Common myeloid progenitor, CD34-positive (primary cell): ENCODE results near the gene RSPH6A.

Experiments
- CTCF ChIA-PET: fragments of 350-600 bp; sonication (Branson Sonifier 250); formaldehyde crosslinking; loops from one replicate; lab custom pipeline; 2021; ENCODE audit warnings: antibody characterized with exemption; lab: Charles Lee
- POLR2A ChIA-PET: fragments of 350-600 bp; sonication (Branson Sonifier 250); formaldehyde crosslinking; loops from one replicate; lab custom pipeline; 2021; ENCODE audit warnings: antibody characterized with exemption; lab: Charles Lee
- DNase-seq, 3 donors: peaks; one replicate each; pipeline versions ENCODE4 v3.0.0 to v3.0.0-alpha.2; 2013
- H3K27ac ChIP-seq, 2 experiments: 1 replicate in 1 of 2; 2 replicates in 1 of 2; pipeline ENCODE4 v1.7.0; 2013; ENCODE audit warnings: inconsistent platforms in 2 of 2, low read length in 2 of 2, mild to moderate bottlenecking in 2 of 2, low read depth in 1 of 2, moderate library complexity in 1 of 2; ENCODE audit not compliant: severe bottlenecking in 2 of 2, insufficient read depth in 1 of 2, poor library complexity in 1 of 2
- H3K27me3 ChIP-seq, 5 experiments: replicated peaks in 2 of 5; 1 replicate in 3 of 5; 2 replicates in 2 of 5; pipeline versions ENCODE4 v1.6.1 to v1.7.0; 2013; ENCODE audit warnings: low read length in 4 of 5, mild to moderate bottlenecking in 2 of 5, moderate library complexity in 2 of 5, inconsistent platforms in 1 of 5; ENCODE audit not compliant: insufficient read depth in 5 of 5, control insufficient read depth in 4 of 5
- H3K36me3 ChIP-seq, 4 experiments: 1 replicate in 2 of 4; 2 replicates in 2 of 4; pipeline versions ENCODE4 v1.6.1 to v1.7.0; 2013; ENCODE audit warnings: low read length in 3 of 4, control low read depth in 1 of 4, mild to moderate bottlenecking in 1 of 4; ENCODE audit not compliant: control insufficient read depth in 4 of 4, insufficient read depth in 4 of 4
- H3K4me1 ChIP-seq, 4 experiments: 1 replicate in 3 of 4; 2 replicates in 1 of 4; pipeline versions ENCODE4 v1.6.1 to v1.7.1; 2013; ENCODE audit warnings: low read length in 3 of 4, mild to moderate bottlenecking in 3 of 4, control low read depth in 1 of 4, inconsistent platforms in 1 of 4, moderate library complexity in 1 of 4; ENCODE audit not compliant: control insufficient read depth in 4 of 4, insufficient read depth in 4 of 4; ENCODE audit errors: control extremely low read depth in 1 of 4
- H3K4me3 ChIP-seq, 7 experiments: 1 replicate in 4 of 7; 2 replicates in 3 of 7; pipeline versions ENCODE4 v1.5.1 to v1.7.0; 2013; ENCODE audit warnings: mild to moderate bottlenecking in 7 of 7, low read length in 6 of 7, moderate library complexity in 6 of 7, inconsistent platforms in 2 of 7, low read depth in 2 of 7, control low read depth in 1 of 7; ENCODE audit not compliant: insufficient read depth in 4 of 7, control insufficient read depth in 1 of 7; ENCODE audit errors: extremely low read depth in 1 of 7
- H3K9me3 ChIP-seq, 5 experiments: 1 replicate in 4 of 5; 2 replicates in 1 of 5; pipeline versions ENCODE4 v1.6.1 to v1.7.1; 2013; ENCODE audit warnings: low read length in 4 of 5, mild to moderate bottlenecking in 2 of 5, inconsistent platforms in 1 of 5, low read depth in 1 of 5, moderate library complexity in 1 of 5; ENCODE audit not compliant: control insufficient read depth in 4 of 5, insufficient read depth in 2 of 5; ENCODE audit errors: control extremely low read depth in 1 of 5
- WGBS: methylation state at CpG from one replicate; pipeline ENCODE4 v1.1.5; 2013; ENCODE audit not compliant: insufficient coverage; 5-methylcytosine and 5-hydroxymethylcytosine counted together

RSPH6A gene

GRCh38 chr19:45847663-45848062, 32.6 kb upstream of the RSPH6A start:
- Histone ChIP-seq H3K27ac (no peak overlapping the region), H3K9me3 (no peaks in the 10 kb centered on the region), H3K4me1 (no peaks in the 10 kb centered on the region), H3K36me3 (peaks cover 24 to 92% (median 60%) of the 10 kb centered on the region in 4 experiments), H3K4me3 (no peak overlapping the region), H3K27me3 (no peaks in the 10 kb centered on the region)
- POLR2A ChIA-PET = no interaction called here
- 96% methylated on average over 12 of the region's 13 CpGs for WGBS
- no peak for DNase-seq
- CTCF ChIA-PET = interaction anchor here (2.2 kb wide), 1 partner anchor 12 kb away, joined by 5 read pairs; no protein-coding TSS in a partner anchor

- peaks cover 24 to 84% (median 58%) of the 10 kb centered on the region in 4 experiments for H3K36me3 ChIP-seq
- ChIA-PET CTCF (interaction anchor here (1.3 kb wide), 1 partner anchor 17 kb away, joined by 3 read pairs; no protein-coding TSS in a partner anchor), POLR2A (no interaction called here)
- WGBS = 99% methylated on average over 13 of the region's 14 CpGs
- peaks cover 0 to 7% (median 0%) of the 10 kb centered on the region in 5 experiments for H3K9me3 ChIP-seq
- no peak overlapping the region for H3K4me3 ChIP-seq
- H3K27me3 ChIP-seq = no peaks in the 10 kb centered on the region
- no peak for DNase-seq
- H3K27ac ChIP-seq = no peak overlapping the region
- no peaks in the 10 kb centered on the region for H3K4me1 ChIP-seq
Observed at GRCh38 chr19:45842198-45842597, 27.1 kb upstream of the RSPH6A start.

DNA sequence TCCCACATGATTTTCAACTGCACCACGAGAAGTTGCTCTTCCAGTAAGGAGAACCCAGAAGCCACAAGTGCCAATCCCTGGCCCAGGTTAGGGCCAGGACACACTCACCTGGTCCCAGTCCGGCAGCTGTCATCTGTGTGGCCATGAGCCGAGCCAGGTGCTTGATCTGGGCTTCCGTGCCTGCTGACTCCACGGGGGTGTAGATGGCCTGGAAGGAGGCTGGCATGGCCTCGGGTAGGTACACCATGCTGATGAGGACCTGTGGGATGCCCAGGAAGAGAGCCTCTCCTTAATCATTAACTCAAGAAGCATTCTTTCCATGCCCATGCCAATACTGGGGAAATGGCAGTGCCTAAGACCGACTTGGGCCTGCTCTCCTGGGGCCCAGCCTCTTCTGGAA, 19.9 kb upstream of the RSPH6A start:
- H3K4me3 ChIP-seq = no peak overlapping the region
- no peaks in the 10 kb centered on the region for H3K27me3 ChIP-seq
- H3K4me1 ChIP-seq = no peaks in the 10 kb centered on the region
- 86% methylated on average over 4 of the region's 7 CpGs for WGBS
- no peak overlapping the region for H3K27ac ChIP-seq
- ChIA-PET POLR2A (no interaction called here), CTCF (interaction anchor here (1.0 kb wide), 1 partner anchor 8 kb away, joined by 3 read pairs; no protein-coding TSS in a partner anchor)
- peaks cover 0 to 7% (median 0%) of the 10 kb centered on the region in 5 experiments for H3K9me3 ChIP-seq
- H3K36me3 ChIP-seq = peaks cover 18 to 89% (median 63%) of the 10 kb centered on the region in 4 experiments
- no peak for DNase-seq

DNA sequence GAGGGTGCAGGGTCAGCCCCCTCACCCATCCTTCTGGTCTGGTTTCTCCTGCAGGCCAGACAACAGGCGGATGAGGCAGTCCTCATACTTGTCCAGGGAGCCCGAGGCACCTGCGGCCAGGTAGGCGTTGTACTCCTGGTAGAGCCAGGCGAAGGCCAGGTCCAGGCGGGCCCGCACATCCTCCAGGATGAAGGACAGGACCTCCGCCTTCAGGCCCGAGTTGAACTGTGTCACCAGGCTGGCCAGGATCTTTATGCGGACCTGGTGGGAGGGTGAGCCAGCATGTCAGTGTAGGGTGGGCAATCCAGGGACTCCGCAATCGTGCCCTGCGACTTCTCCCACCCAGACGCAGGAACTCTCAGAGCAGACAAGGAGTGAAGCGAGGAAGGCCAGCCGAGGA, 13.8 kb upstream of the RSPH6A start:
- Histone ChIP-seq H3K27ac (no peak overlapping the region), H3K9me3 (no peaks in the 10 kb centered on the region), H3K27me3 (no peaks in the 10 kb centered on the region), H3K36me3 (peaks cover 17 to 92% (median 66%) of the 10 kb centered on the region in 4 experiments), H3K4me3 (no peak overlapping the region), H3K4me1 (no peaks in the 10 kb centered on the region)
- ChIA-PET POLR2A (no interaction called here), CTCF (interaction anchor here (0.5 to 2.0 kb wide), 3 partner anchors 11 to 316 kb away, joined by 3 to 6 read pairs (median 4); no protein-coding TSS in a partner anchor)
- DNase-seq = no peak
- 91% methylated on average over 16 of the region's 16 CpGs for WGBS

GRCh38 chr19:45828523-45828922, 13.4 kb upstream of the RSPH6A start:
- DNase-seq = no peak
- no peak overlapping the region for H3K4me3 ChIP-seq
- CTCF ChIA-PET = interaction anchor here (0.5 to 1.1 kb wide), 2 partner anchors 11 to 315 kb away, joined by 3 to 4 read pairs; no protein-coding TSS in a partner anchor
- no peaks in the 10 kb centered on the region for H3K27me3 ChIP-seq
- 94% methylated on average over 6 of the region's 9 CpGs for WGBS
- no peaks in the 10 kb centered on the region for H3K4me1 ChIP-seq
- H3K9me3 ChIP-seq = no peaks in the 10 kb centered on the region
- H3K36me3 ChIP-seq = peaks cover 17 to 95% (median 67%) of the 10 kb centered on the region in 4 experiments
- POLR2A ChIA-PET = no interaction called here
- H3K27ac ChIP-seq = no peak overlapping the region

- POLR2A ChIA-PET = no interaction called here
- 98% methylated on average over 14 of the region's 16 CpGs for WGBS
- no peak overlapping the region for H3K4me3 ChIP-seq
- CTCF ChIA-PET = interaction anchor here (0.8 to 1.5 kb wide), 3 partner anchors 8 to 37 kb away, joined by 3 to 4 read pairs (median 3); partner anchors contain the start of gene FOXA3
- DNase-seq = no peak
- H3K9me3 ChIP-seq = no peaks in the 10 kb centered on the region
- no peaks in the 10 kb centered on the region for H3K27me3 ChIP-seq
- H3K4me1 ChIP-seq = no peaks in the 10 kb centered on the region
- no peak overlapping the region for H3K27ac ChIP-seq
- peaks cover 22 to 97% (median 73%) of the 10 kb centered on the region in 4 experiments for H3K36me3 ChIP-seq
Observed at GRCh38 chr19:45827459-45828093, 12.5 kb upstream of the RSPH6A start.

- ChIA-PET POLR2A (no interaction called here), CTCF (interaction anchor here (0.8 to 1.5 kb wide), 3 partner anchors 8 to 37 kb away, joined by 3 to 4 read pairs (median 3); partner anchors contain the start of gene FOXA3)
- over 99% methylated on average over 10 of the region's 11 CpGs for WGBS
- DNase-seq = no peak
- Histone ChIP-seq H3K27ac (no peak overlapping the region), H3K27me3 (no peaks in the 10 kb centered on the region), H3K4me1 (no peaks in the 10 kb centered on the region), H3K9me3 (no peaks in the 10 kb centered on the region), H3K4me3 (no peak overlapping the region), H3K36me3 (peaks cover 18 to 94% (median 70%) of the 10 kb centered on the region in 4 experiments)
Observed at GRCh38 chr19:45826934-45827333, 11.8 kb upstream of the RSPH6A start.
